ENCODE data around the gene PIK3C2A.

PIK3C2A gene

DNA sequence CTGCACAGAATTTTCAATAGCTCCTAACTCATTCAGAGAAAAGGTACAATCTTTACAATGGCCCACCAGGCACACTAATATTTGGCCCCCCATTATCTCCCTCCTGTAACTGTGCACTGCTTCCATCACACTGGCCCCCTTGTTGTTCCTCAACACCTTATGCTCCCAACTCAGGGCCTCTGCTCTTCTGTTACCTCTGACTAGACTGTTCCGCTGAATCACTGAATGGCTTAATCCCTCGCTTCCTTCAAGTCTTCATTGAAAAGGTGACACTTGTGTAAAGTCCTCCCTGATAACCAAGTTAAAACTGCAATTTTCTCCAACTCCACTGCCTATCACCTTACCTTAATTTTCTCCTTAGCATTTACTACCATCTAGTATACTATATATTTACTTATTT, 21.8 kb downstream of the PIK3C2A start:
- no peaks in the 10 kb centered on the region for H3K9me3 ChIP-seq
- no peak overlapping the region for H3K4me3 ChIP-seq (ENCODE audit: low read depth in 1 of 2, low read length in 1 of 2)
- H3K36me3 ChIP-seq: no peaks in the 10 kb centered on the region
- no peaks in the 10 kb centered on the region for H3K4me1 ChIP-seq (ENCODE audit: control insufficient read depth in 1 of 2, insufficient read depth in 1 of 2, low read depth in 1 of 2, low read length in 1 of 2)
- H3K27ac ChIP-seq: no peak overlapping the region
- TF ChIP-seq, protein P1, sequence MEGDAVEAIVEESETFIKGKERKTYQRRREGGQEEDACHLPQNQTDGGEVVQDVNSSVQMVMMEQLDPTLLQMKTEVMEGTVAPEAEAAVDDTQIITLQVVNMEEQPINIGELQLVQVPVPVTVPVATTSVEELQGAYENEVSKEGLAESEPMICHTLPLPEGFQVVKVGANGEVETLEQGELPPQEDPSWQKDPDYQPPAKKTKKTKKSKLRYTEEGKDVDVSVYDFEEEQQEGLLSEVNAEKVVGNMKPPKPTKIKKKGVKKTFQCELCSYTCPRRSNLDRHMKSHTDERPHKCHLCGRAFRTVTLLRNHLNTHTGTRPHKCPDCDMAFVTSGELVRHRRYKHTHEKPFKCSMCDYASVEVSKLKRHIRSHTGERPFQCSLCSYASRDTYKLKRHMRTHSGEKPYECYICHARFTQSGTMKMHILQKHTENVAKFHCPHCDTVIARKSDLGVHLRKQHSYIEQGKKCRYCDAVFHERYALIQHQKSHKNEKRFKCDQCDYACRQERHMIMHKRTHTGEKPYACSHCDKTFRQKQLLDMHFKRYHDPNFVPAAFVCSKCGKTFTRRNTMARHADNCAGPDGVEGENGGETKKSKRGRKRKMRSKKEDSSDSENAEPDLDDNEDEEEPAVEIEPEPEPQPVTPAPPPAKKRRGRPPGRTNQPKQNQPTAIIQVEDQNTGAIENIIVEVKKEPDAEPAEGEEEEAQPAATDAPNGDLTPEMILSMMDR (IDR thresholded peaks at IDR 0.05): no peak
- H3K27me3 ChIP-seq: no peaks in the 10 kb centered on the region

DNA sequence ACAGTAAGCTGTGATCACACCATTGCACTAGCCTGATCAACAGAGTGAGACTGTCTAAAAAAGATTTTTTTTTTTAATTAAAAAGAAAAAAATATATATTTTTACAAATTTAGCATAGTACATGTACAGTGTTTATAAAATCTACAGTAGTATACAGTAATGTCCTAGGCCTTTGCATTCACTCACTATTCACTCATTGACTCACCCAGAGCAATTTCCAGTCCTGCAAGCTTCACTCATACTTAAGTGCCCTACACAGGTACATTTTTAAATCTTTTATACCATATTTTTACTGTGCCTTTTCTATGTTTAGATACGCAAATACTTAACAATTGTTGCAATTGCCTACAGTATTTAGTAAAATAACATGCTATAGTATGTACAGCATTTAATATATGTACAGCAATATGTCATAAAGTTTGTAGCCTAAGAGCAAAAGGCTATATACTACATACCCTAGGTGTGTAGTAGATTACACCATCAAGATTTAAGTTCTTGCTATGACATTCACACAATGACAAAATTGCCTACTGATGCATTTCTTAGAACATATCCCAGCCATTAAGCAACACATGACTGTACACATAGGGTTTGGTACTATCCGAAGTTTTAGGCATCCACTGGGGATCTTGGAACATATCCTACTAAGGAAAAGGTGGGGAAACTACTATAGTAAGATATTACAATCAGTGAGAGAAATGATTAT, 22.8 kb downstream of the PIK3C2A start:
- no peaks in the 10 kb centered on the region for H3K9me3 ChIP-seq

DNA sequence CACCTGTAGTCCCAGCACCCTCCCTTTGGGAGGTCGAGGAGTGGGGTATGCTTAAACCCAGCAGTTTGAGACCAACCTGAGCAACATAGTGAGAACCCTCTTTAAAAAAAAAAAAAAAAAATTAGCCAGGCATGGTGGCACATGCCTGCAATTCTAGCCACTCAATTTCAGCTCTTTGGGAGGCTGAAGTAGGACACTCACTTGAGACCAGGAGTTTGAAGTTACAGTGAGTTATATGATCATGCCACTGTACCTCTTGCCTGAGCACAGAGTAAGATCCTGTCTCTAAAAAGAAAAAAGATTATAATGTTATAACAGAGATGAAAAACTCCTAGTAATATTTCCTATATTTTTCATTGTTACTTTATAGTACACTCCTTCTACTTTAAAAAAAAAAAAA, 23.9 kb downstream of the PIK3C2A start:
- Histone ChIP-seq H3K27me3 (no peaks in the 10 kb centered on the region), H3K4me3 (ENCODE audit: low read depth in 1 of 2, low read length in 1 of 2) (no peak overlapping the region), H3K9me3 (no peaks in the 10 kb centered on the region), H3K27ac (no peak overlapping the region), H3K4me1 (ENCODE audit: control insufficient read depth in 1 of 2, insufficient read depth in 1 of 2, low read depth in 1 of 2, low read length in 1 of 2) (no peaks in the 10 kb centered on the region), H3K36me3 (no peaks in the 10 kb centered on the region)
- TF ChIP-seq, protein P1 (IDR thresholded peaks at IDR 0.05): no peak

More for the DNA sequence above, 22.8 kb downstream of the PIK3C2A start:
- H3K36me3 ChIP-seq: no peaks in the 10 kb centered on the region
- TF ChIP-seq, protein P1 (IDR thresholded peaks at IDR 0.05): no peak
- H3K27me3 ChIP-seq: no peaks in the 10 kb centered on the region
- H3K4me3 ChIP-seq (ENCODE audit: low read depth in 1 of 2, low read length in 1 of 2): no peak overlapping the region
- no peak overlapping the region for H3K27ac ChIP-seq
- no peaks in the 10 kb centered on the region for H3K4me1 ChIP-seq (ENCODE audit: control insufficient read depth in 1 of 2, insufficient read depth in 1 of 2, low read depth in 1 of 2, low read length in 1 of 2)

DNA sequence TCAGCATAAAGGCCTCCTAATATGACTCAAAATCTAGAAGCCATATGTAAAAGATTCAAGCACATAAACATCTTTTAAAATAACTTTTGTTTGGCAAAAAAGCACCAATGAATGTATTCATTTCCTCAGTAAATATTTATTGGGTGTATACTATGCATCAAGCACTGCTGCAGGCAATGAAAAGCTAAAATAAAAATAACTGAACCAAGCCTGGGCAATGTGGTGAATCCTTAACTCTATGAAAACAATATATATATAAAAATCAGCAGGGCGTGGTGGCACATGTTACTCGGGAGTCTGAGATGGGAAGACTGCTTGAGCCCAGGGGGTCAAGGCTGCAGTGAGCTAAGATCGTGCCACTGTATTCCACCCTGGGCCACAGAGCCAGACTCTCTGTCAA, 27.8 kb downstream of the PIK3C2A start:
- Histone ChIP-seq H3K27me3 (no peaks in the 10 kb centered on the region), H3K9me3 (no peaks in the 10 kb centered on the region), H3K4me1 (ENCODE audit: control insufficient read depth in 1 of 2, insufficient read depth in 1 of 2, low read depth in 1 of 2, low read length in 1 of 2) (no peaks in the 10 kb centered on the region), H3K27ac (no peak overlapping the region), H3K36me3 (no peaks in the 10 kb centered on the region), H3K4me3 (ENCODE audit: low read depth in 1 of 2, low read length in 1 of 2) (no peak overlapping the region)
- TF ChIP-seq, protein P1 (IDR thresholded peaks at IDR 0.05): no peak

DNA sequence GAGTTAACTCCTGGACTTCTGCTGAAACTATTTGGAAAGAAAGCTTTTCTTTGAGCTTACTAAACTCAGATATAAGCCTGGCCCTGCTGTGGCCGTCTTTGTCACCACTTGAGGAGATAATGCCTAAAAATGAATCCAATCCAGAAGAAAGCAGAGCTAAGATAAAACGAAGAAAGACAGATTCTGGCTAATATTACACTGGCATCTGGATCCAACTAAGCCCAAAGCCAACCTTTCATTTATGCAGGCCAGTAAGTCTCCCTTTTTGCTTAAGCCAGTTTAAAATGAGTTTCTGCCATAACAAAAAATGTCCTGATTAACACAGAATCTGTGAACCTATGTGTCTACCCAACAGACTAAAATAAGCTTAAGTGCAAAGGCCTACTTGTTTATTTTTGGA, 34.5 kb downstream of the PIK3C2A start:
- Histone ChIP-seq H3K36me3 (peaks cover 7% of the 10 kb centered on the region), H3K4me3 (ENCODE audit: low read depth in 1 of 2, low read length in 1 of 2) (no peak overlapping the region), H3K27me3 (no peaks in the 10 kb centered on the region), H3K4me1 (ENCODE audit: control insufficient read depth in 1 of 2, insufficient read depth in 1 of 2, low read depth in 1 of 2, low read length in 1 of 2) (no peaks in the 10 kb centered on the region), H3K27ac (no peak overlapping the region), H3K9me3 (no peaks in the 10 kb centered on the region)
- TF ChIP-seq, protein P1 (IDR thresholded peaks at IDR 0.05): no peak

Measured in neutrophil (primary cell).